ENCODE measurements around the gene RNF157.
"Not testable (repeated sequence)": the region's sequence is repeated elsewhere in the genome, so short reads cannot be mapped to it uniquely, and the experiment has no call there.

Gene RNF157

GRCh38 chr17:76273445-76274111 is 33.3 kb upstream of the RNF157 start:
- peak overlapping the region; percentile 99 for H3K27ac Mint-ChIP-seq
- no peaks in the 10 kb centered on the region for H3K27me3 Mint-ChIP-seq
- H3K4me3 Mint-ChIP-seq: peak overlapping the region; percentile 92
- H3K4me1 Mint-ChIP-seq (ENCODE audit: low read depth): peaks cover 76% of the 10 kb centered on the region
- no peak for DNase-seq
- H3K9me3 Mint-ChIP-seq: no peaks in the 10 kb centered on the region
- H3K36me3 Mint-ChIP-seq (ENCODE audit: low read depth): peaks cover 29% of the 10 kb centered on the region

GRCh38 chr17:76272541-76273444 is 32.5 kb upstream of the RNF157 start:
- DNase-seq: no peak
- Mint-ChIP-seq H3K27ac (peak overlapping the region; percentile 99), H3K4me1 (ENCODE audit: low read depth) (peaks cover 82% of the 10 kb centered on the region), H3K27me3 (no peaks in the 10 kb centered on the region), H3K36me3 (ENCODE audit: low read depth) (peaks cover 37% of the 10 kb centered on the region), H3K9me3 (no peaks in the 10 kb centered on the region), H3K4me3 (peak overlapping the region; percentile 92)

GRCh38 chr17:76271669-76272540 is 31.6 kb upstream of the RNF157 start:
- H3K9me3 Mint-ChIP-seq: no peaks in the 10 kb centered on the region
- peak overlapping the region; percentile 92 for H3K4me3 Mint-ChIP-seq
- H3K4me1 Mint-ChIP-seq (ENCODE audit: low read depth): peaks cover 79% of the 10 kb centered on the region
- peak overlapping the region; percentile 99 for H3K27ac Mint-ChIP-seq
- peak; percentile 92 for DNase-seq
- H3K36me3 Mint-ChIP-seq (ENCODE audit: low read depth): peaks cover 45% of the 10 kb centered on the region
- no peaks in the 10 kb centered on the region for H3K27me3 Mint-ChIP-seq

- no peaks in the 10 kb centered on the region for H3K9me3 Mint-ChIP-seq
- peak overlapping the region; percentile 92 for H3K4me3 Mint-ChIP-seq
These were observed 30.7 kb upstream of the RNF157 start for GRCh38 chr17:76270770-76271668.

GRCh38 chr17:76270127-76270592 is 29.9 kb upstream of the RNF157 start:
- no peaks in the 10 kb centered on the region for H3K9me3 Mint-ChIP-seq
- H3K36me3 Mint-ChIP-seq (ENCODE audit: low read depth): peaks cover 55% of the 10 kb centered on the region
- peak; percentile 65 for DNase-seq
- H3K4me3 Mint-ChIP-seq: peak overlapping the region; percentile 92
- H3K4me1 Mint-ChIP-seq (ENCODE audit: low read depth): peaks cover 64% of the 10 kb centered on the region
- H3K27me3 Mint-ChIP-seq: no peaks in the 10 kb centered on the region
- peak overlapping the region; percentile 99 for H3K27ac Mint-ChIP-seq

More at GRCh38 chr17:76270770-76271668, 30.7 kb upstream of the RNF157 start:
- H3K27ac Mint-ChIP-seq: peak overlapping the region; percentile 99
- H3K36me3 Mint-ChIP-seq (ENCODE audit: low read depth): peaks cover 53% of the 10 kb centered on the region
- H3K4me1 Mint-ChIP-seq (ENCODE audit: low read depth): peaks cover 70% of the 10 kb centered on the region
- no peaks in the 10 kb centered on the region for H3K27me3 Mint-ChIP-seq
- DNase-seq: peak; percentile 70

- Mint-ChIP-seq H3K36me3 (ENCODE audit: low read depth) (peaks cover 55% of the 10 kb centered on the region), H3K4me1 (ENCODE audit: low read depth) (peaks cover 61% of the 10 kb centered on the region), H3K4me3 (peak overlapping the region; percentile 92), H3K27me3 (no peaks in the 10 kb centered on the region), H3K9me3 (no peaks in the 10 kb centered on the region), H3K27ac (peak overlapping the region; percentile 99)
- peak; percentile 55 for DNase-seq
These were observed 29.0 kb upstream of the RNF157 start for GRCh38 chr17:76268991-76269981.

GRCh38 chr17:76268015-76268749 is 27.9 kb upstream of the RNF157 start:
- Mint-ChIP-seq H3K36me3 (ENCODE audit: low read depth) (peaks cover 55% of the 10 kb centered on the region), H3K9me3 (no peaks in the 10 kb centered on the region), H3K27me3 (no peaks in the 10 kb centered on the region), H3K4me3 (peak overlapping the region; percentile 92), H3K27ac (peak overlapping the region; percentile 99), H3K4me1 (ENCODE audit: low read depth) (peaks cover 61% of the 10 kb centered on the region)
- peak; percentile 85 for DNase-seq

- Mint-ChIP-seq H3K4me3 (peak overlapping the region; percentile 92), H3K4me1 (ENCODE audit: low read depth) (peaks cover 61% of the 10 kb centered on the region), H3K36me3 (ENCODE audit: low read depth) (peaks cover 55% of the 10 kb centered on the region), H3K27ac (peak overlapping the region; percentile 99)
- H3K9me3 Mint-ChIP-seq, H3K27me3 Mint-ChIP-seq: not testable (repeated sequence)
- DNase-seq: peak; percentile 59
These were observed 27.3 kb upstream of the RNF157 start for GRCh38 chr17:76267581-76268001.

- Mint-ChIP-seq H3K36me3 (ENCODE audit: low read depth) (peaks cover 55% of the 10 kb centered on the region), H3K27ac (peak overlapping the region; percentile 99), H3K4me1 (ENCODE audit: low read depth) (peaks cover 63% of the 10 kb centered on the region), H3K4me3 (peak overlapping the region; percentile 92), H3K9me3 (no peaks in the 10 kb centered on the region), H3K27me3 (no peaks in the 10 kb centered on the region)
- DNase-seq: peak; percentile 45
These were observed 26.8 kb upstream of the RNF157 start for GRCh38 chr17:76267051-76267576.

GRCh38 chr17:76266244-76266938 is 26.1 kb upstream of the RNF157 start:
- Mint-ChIP-seq H3K36me3 (ENCODE audit: low read depth) (peaks cover 50% of the 10 kb centered on the region), H3K9me3 (no peaks in the 10 kb centered on the region)
- peak; percentile 59 for DNase-seq

GRCh38 chr17:76265624-76266243 is 25.4 kb upstream of the RNF157 start:
- H3K4me1 Mint-ChIP-seq (ENCODE audit: low read depth): peaks cover 64% of the 10 kb centered on the region
- H3K9me3 Mint-ChIP-seq: no peaks in the 10 kb centered on the region
- H3K27ac Mint-ChIP-seq: peak overlapping the region; percentile 99
- H3K4me3 Mint-ChIP-seq: peak overlapping the region; percentile 92
- H3K27me3 Mint-ChIP-seq: no peaks in the 10 kb centered on the region
- H3K36me3 Mint-ChIP-seq (ENCODE audit: low read depth): peaks cover 43% of the 10 kb centered on the region
- peak; percentile 73 for DNase-seq

More at GRCh38 chr17:76266244-76266938, 26.1 kb upstream of the RNF157 start:
- peaks cover 67% of the 10 kb centered on the region for H3K4me1 Mint-ChIP-seq (ENCODE audit: low read depth)
- no peaks in the 10 kb centered on the region for H3K27me3 Mint-ChIP-seq
- peak overlapping the region; percentile 92 for H3K4me3 Mint-ChIP-seq
- peak overlapping the region; percentile 99 for H3K27ac Mint-ChIP-seq
